Measurements from ENCODE around the gene DMBT1. TPM values are rescaled to one million over a fixed set of nuclear protein-coding genes. Genes with fewer than 3 reads are reported as not detected.

Gene DMBT1
- total RNA-seq, 4 donors from 2014 or later = 0.63 TPM; not detected in 3

GRCh38 chr10:122632031-122632430, 71.5 kb downstream of the DMBT1 start:
- no peak overlapping the region for H3K27ac ChIP-seq (replicated peaks in 1 of 4)
- 61% methylated on average over 2 of the region's 5 CpGs for WGBS
- H3K27me3 ChIP-seq = peaks cover 0 to 5% (median 0%) of the 10 kb centered on the region in 4 donors
- no peaks in the 10 kb centered on the region for H3K36me3 ChIP-seq
- H3K9me3 ChIP-seq = no peaks in the 10 kb centered on the region
- DNase-seq (ENCODE audit: extremely low spot score) = no peak
- peaks cover 0 to 7% (median 0%) of the 10 kb centered on the region in 4 donors for H3K4me1 ChIP-seq
- TF ChIP-seq POLR2A (IDR thresholded peaks at IDR 0.05; ENCODE audit: low read depth) = no peak
- TF ChIP-seq POLR2AphosphoS5 (IDR thresholded peaks at IDR 0.05) = no peak
- TF ChIP-seq CTCF (IDR thresholded peaks at IDR 0.05) = no peak
- no peak for TF ChIP-seq EP300 (IDR thresholded peaks at IDR 0.05)
- intact Hi-C loops (cut with DNase I) = no loop called here
- H3K4me3 ChIP-seq = no peak overlapping the region

GRCh38 chr10:122632576-122632975, 72.0 kb downstream of the DMBT1 start:
- no peak for DNase-seq (ENCODE audit: extremely low spot score)
- Histone ChIP-seq H3K4me1 (peaks cover 0 to 10% (median 0%) of the 10 kb centered on the region in 4 donors), H3K9me3 (no peaks in the 10 kb centered on the region), H3K4me3 (no peak overlapping the region), H3K36me3 (no peaks in the 10 kb centered on the region), H3K27me3 (peaks cover 0 to 5% (median 0%) of the 10 kb centered on the region in 4 donors), H3K27ac (replicated peaks in 1 of 4) (no peak overlapping the region)
- 59% methylated on average over 3 of the region's 3 CpGs for WGBS
- no peak for TF ChIP-seq EP300 (IDR thresholded peaks at IDR 0.05)
- intact Hi-C loops (cut with DNase I) = no loop called here

DNA sequence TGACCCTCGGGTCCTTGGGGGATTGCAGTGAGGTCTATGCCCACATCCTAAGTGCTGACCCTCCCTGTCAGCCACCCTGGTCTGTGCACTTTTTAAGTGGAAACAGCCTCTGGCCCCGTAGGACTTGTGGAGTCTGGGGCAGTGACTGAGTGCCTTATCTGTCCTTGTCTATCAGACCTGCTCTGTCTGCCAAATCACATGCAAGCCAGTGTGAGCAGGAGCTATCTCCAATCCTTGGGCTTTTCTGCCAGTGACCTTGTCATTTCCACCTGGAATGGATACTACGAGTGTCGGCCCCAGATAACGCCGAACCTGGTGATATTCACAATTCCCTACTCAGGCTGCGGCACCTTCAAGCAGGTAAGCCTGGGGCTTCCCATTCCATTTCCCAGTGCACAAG, 76.4 kb downstream of the DMBT1 start:
- Histone ChIP-seq H3K4me3 (no peak overlapping the region), H3K36me3 (no peaks in the 10 kb centered on the region), H3K27ac (replicated peaks in 1 of 4) (no peak overlapping the region), H3K4me1 (peaks cover 0 to 10% (median 0%) of the 10 kb centered on the region in 4 donors), H3K9me3 (no peaks in the 10 kb centered on the region), H3K27me3 (peaks cover 0 to 5% (median 0%) of the 10 kb centered on the region in 4 donors)
- no peak for DNase-seq (ENCODE audit: extremely low spot score)
- TF ChIP-seq POLR2A (IDR thresholded peaks at IDR 0.05; ENCODE audit: low read depth) = no peak
- no peak for TF ChIP-seq EP300 (IDR thresholded peaks at IDR 0.05)
- no peak for TF ChIP-seq CTCF (IDR thresholded peaks at IDR 0.05)
- TF ChIP-seq POLR2AphosphoS5 (IDR thresholded peaks at IDR 0.05) = no peak
- 87% methylated on average over 6 of the region's 7 CpGs for WGBS
- intact Hi-C loops (cut with DNase I) = no loop called here

GRCh38 chr10:122637376-122637775, 76.8 kb downstream of the DMBT1 start:
- Histone ChIP-seq H3K4me1 (peaks cover 0 to 10% (median 0%) of the 10 kb centered on the region in 4 donors), H3K4me3 (no peak overlapping the region), H3K36me3 (no peaks in the 10 kb centered on the region), H3K27ac (replicated peaks in 1 of 4) (no peak overlapping the region), H3K27me3 (peaks cover 0 to 5% (median 0%) of the 10 kb centered on the region in 4 donors), H3K9me3 (no peaks in the 10 kb centered on the region)
- DNase-seq (ENCODE audit: extremely low spot score) = no peak
- intact Hi-C loops (cut with DNase I) = no loop called here
- 50% methylated on average over 2 of the region's 2 CpGs for WGBS
- TF ChIP-seq CTCF (IDR thresholded peaks at IDR 0.05) = no peak
- TF ChIP-seq EP300 (IDR thresholded peaks at IDR 0.05) = no peak
- TF ChIP-seq POLR2A (IDR thresholded peaks at IDR 0.05; ENCODE audit: low read depth) = no peak
- no peak for TF ChIP-seq POLR2AphosphoS5 (IDR thresholded peaks at IDR 0.05)

DNA sequence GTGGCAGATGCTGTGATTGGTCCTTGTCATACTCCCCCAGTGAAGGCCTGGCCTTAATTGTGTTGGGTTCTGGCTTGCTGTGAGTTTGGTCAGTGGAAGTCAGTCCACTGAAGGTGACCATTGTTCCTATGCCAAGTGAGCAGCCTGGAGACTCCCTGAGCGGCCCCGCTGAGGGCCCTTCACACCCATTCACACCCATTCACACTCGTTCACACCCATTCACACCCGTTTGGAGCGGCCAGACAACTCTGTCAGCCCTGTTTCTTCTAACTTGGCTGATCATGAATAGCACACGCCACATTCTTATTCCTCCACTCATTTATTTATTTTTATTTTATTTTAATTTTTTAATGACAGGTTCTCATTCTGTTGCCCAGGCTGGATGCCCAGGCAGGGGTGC, 77.6 kb downstream of the DMBT1 start:
- no peak for TF ChIP-seq POLR2A (IDR thresholded peaks at IDR 0.05; ENCODE audit: low read depth)
- TF ChIP-seq POLR2AphosphoS5 (IDR thresholded peaks at IDR 0.05) = no peak
- TF ChIP-seq EP300 (IDR thresholded peaks at IDR 0.05) = no peak
- no peak for TF ChIP-seq CTCF (IDR thresholded peaks at IDR 0.05)
- no peak overlapping the region for H3K4me3 ChIP-seq
- H3K27me3 ChIP-seq = peaks cover 0 to 5% (median 0%) of the 10 kb centered on the region in 4 donors
- WGBS = 91% methylated on average over 6 of the region's 6 CpGs
- intact Hi-C loops (cut with DNase I) = no loop called here
- H3K27ac ChIP-seq (replicated peaks in 1 of 4) = no peak overlapping the region
- H3K36me3 ChIP-seq = no peaks in the 10 kb centered on the region
- no peaks in the 10 kb centered on the region for H3K9me3 ChIP-seq
- no peak for DNase-seq (ENCODE audit: extremely low spot score)
- peaks cover 0 to 10% (median 0%) of the 10 kb centered on the region in 4 donors for H3K4me1 ChIP-seq
